HL-60 (cell line): ENCODE data around the gene ENOX2.

Experiments used
- CTCF ChIP-seq: IDR thresholded peaks from one replicate; pipeline ENCODE4 v1.5.1; 2011; ENCODE audit warnings: low read length, control low read depth, inconsistent platforms; ENCODE audit not compliant: insufficient read depth
- POLR2AphosphoS5 ChIP-seq: IDR thresholded peaks from 2 replicates; pipeline ENCODE4 v1.6.1; 2012; ENCODE audit warnings: low read depth
- REST ChIP-seq: IDR thresholded peaks from 2 replicates; pipeline ENCODE4 v1.6.1; 2012; ENCODE audit warnings: low read depth; ENCODE audit not compliant: insufficient replicate concordance

- TF ChIP-seq CTCF (no peak), POLR2AphosphoS5 (no peak), REST (no peak)
Observed at GRCh38 chrX:130669233-130669632, 233.8 kb downstream of the ENOX2 start.
